Measurements from ENCODE around the gene KCNK7.

KCNK7 gene

GRCh38 chr11:65554057-65554818 is 41.4 kb downstream of the KCNK7 start:
- DNase-seq, result no peak

GRCh38 chr11:65553301-65554001 is 42.1 kb downstream of the KCNK7 start:
- DNase-seq, result no peak

- no peak for DNase-seq
Observed at GRCh38 chr11:65552388-65552951, 43.1 kb downstream of the KCNK7 start.

- DNase-seq, result no peak
Observed at GRCh38 chr11:65551572-65552387, 43.8 kb downstream of the KCNK7 start.

- DNase-seq, result no peak
Observed at GRCh38 chr11:65549096-65549495, 46.5 kb downstream of the KCNK7 start.

GRCh38 chr11:65548395-65548794 is 47.2 kb downstream of the KCNK7 start:
- DNase-seq, result no peak

- no peak for DNase-seq
Observed at GRCh38 chr11:65547446-65548125, 48.0 kb downstream of the KCNK7 start.

GRCh38 chr11:65546217-65546958 is 49.2 kb downstream of the KCNK7 start:
- DNase-seq, result no peak

- DNase-seq, result no peak
Observed at GRCh38 chr11:65545853-65546216, 49.8 kb downstream of the KCNK7 start.

Data from GOT3 (cell line).